ENCODE measurements around the gene UGT1A5.

DNA sequence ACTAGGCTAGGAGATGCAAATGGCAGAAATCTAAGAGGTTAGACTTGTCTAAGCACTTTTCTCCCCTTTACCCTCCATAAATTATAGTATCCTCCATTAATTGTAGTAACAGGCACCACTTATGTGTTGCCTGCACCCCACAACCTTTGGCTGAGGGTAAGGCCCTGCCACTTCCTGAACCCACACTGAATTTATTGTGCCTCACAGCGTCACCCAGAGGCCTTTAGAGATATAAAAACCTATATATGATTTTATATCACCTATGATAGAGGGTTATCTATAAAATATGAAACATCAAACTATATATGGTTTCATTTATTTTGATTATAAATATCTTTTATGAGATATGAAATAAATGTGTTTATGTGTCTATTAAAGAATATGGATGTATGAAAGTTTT lies 38.4 kb upstream of the UGT1A5 start:
- TF ChIP-seq CTCF (conservative IDR thresholded peaks at IDR 0.05; ENCODE audit: low read depth, low read length), result no peak
- no peak for TF ChIP-seq EZH2 (IDR thresholded peaks at IDR 0.05; ENCODE audit: borderline replicate concordance, low read depth, low read length, poor library complexity, severe bottlenecking)

All from A673 (cell line).